HUES48 (cell line): ENCODE results near the gene PIMREG.

ENCODE experiments used
- H3K27ac ChIP-seq: one replicate; pipeline ENCODE4 v1.7.0; 2013; ENCODE audit warnings: low read depth, low read length, inconsistent platforms
- H3K27me3 ChIP-seq: 2 replicates; pipeline ENCODE4 v1.6.1; 2013; ENCODE audit warnings: mild to moderate bottlenecking, low read length; ENCODE audit not compliant: control insufficient read depth, insufficient read depth
- H3K36me3 ChIP-seq: 2 replicates; pipeline ENCODE4 v1.6.1; 2013; ENCODE audit warnings: low read length; ENCODE audit not compliant: control insufficient read depth, insufficient read depth
- H3K4me1 ChIP-seq: 2 replicates; pipeline ENCODE4 v1.6.1; 2013; ENCODE audit warnings: mild to moderate bottlenecking, low read length; ENCODE audit not compliant: control insufficient read depth, insufficient read depth
- H3K4me3 ChIP-seq: 2 replicates; pipeline ENCODE4 v1.5.1; 2013; ENCODE audit warnings: mild to moderate bottlenecking, low read depth, low read length
- H3K9ac ChIP-seq: 2 replicates; pipeline ENCODE4 v1.6.1; 2013; ENCODE audit warnings: mild to moderate bottlenecking, low read depth, low read length, moderate library complexity
- H3K9me3 ChIP-seq: 2 replicates; pipeline ENCODE4 v1.6.1; 2013; ENCODE audit warnings: low read length; ENCODE audit not compliant: control insufficient read depth, insufficient read depth

PIMREG gene

GRCh38 chr17:6423931-6424330 is 20.3 kb upstream of the PIMREG start:
- Histone ChIP-seq H3K36me3 (no peaks in the 10 kb centered on the region), H3K4me3 (no peak overlapping the region), H3K9me3 (no peaks in the 10 kb centered on the region), H3K27ac (no peak overlapping the region), H3K4me1 (0 out of 2 replicates have a peak, but pooled peaks cover 4% of the 10 kb centered on the region), H3K9ac (no peak overlapping the region), H3K27me3 (no peaks in the 10 kb centered on the region)

GRCh38 chr17:6425407-6425806 is 18.8 kb upstream of the PIMREG start:
- Histone ChIP-seq H3K4me3 (no peak overlapping the region), H3K4me1 (no peaks in the 10 kb centered on the region)

GRCh38 chr17:6426356-6427101 is 17.7 kb upstream of the PIMREG start:
- Histone ChIP-seq H3K4me3 (no peak overlapping the region), H3K27me3 (no peaks in the 10 kb centered on the region), H3K9me3 (peaks cover 10% of the 10 kb centered on the region; the same call in 1 of the 2 replicates), H3K4me1 (no peaks in the 10 kb centered on the region), H3K36me3 (no peaks in the 10 kb centered on the region), H3K9ac (no peak overlapping the region), H3K27ac (no peak overlapping the region)

More at GRCh38 chr17:6425407-6425806, 18.8 kb upstream of the PIMREG start:
- Histone ChIP-seq H3K9me3 (no peaks in the 10 kb centered on the region), H3K9ac (no peak overlapping the region), H3K27me3 (no peaks in the 10 kb centered on the region), H3K27ac (no peak overlapping the region), H3K36me3 (no peaks in the 10 kb centered on the region)

- H3K27me3 ChIP-seq: no peaks in the 10 kb centered on the region
Measured at GRCh38 chr17:6427279-6427781, 16.9 kb upstream of the PIMREG start.

GRCh38 chr17:6428207-6428965 is 15.9 kb upstream of the PIMREG start:
- no peaks in the 10 kb centered on the region for H3K4me1 ChIP-seq
- no peak overlapping the region for H3K4me3 ChIP-seq
- H3K9ac ChIP-seq: no peak overlapping the region
- no peak overlapping the region for H3K27ac ChIP-seq
- no peaks in the 10 kb centered on the region for H3K27me3 ChIP-seq
- H3K9me3 ChIP-seq: peaks cover 10% of the 10 kb centered on the region; the same call in 1 of the 2 replicates
- H3K36me3 ChIP-seq: no peaks in the 10 kb centered on the region

More at GRCh38 chr17:6427279-6427781, 16.9 kb upstream of the PIMREG start:
- no peaks in the 10 kb centered on the region for H3K4me1 ChIP-seq
- no peak overlapping the region for H3K4me3 ChIP-seq
- no peak overlapping the region for H3K9ac ChIP-seq
- H3K27ac ChIP-seq: no peak overlapping the region
- no peaks in the 10 kb centered on the region for H3K36me3 ChIP-seq
- H3K9me3 ChIP-seq: peaks cover 10% of the 10 kb centered on the region; the same call in 1 of the 2 replicates

- no peak overlapping the region for H3K9ac ChIP-seq
- H3K9me3 ChIP-seq: peaks cover 10% of the 10 kb centered on the region; the same call in 1 of the 2 replicates
- H3K27ac ChIP-seq: no peak overlapping the region
- H3K27me3 ChIP-seq: no peaks in the 10 kb centered on the region
- no peaks in the 10 kb centered on the region for H3K4me1 ChIP-seq
- H3K36me3 ChIP-seq: no peaks in the 10 kb centered on the region
- H3K4me3 ChIP-seq: no peak overlapping the region
Measured at GRCh38 chr17:6429266-6429665, 15.0 kb upstream of the PIMREG start.

GRCh38 chr17:6430769-6431168 is 13.5 kb upstream of the PIMREG start:
- H3K4me3 ChIP-seq: no peak overlapping the region
- H3K4me1 ChIP-seq: no peaks in the 10 kb centered on the region
- peaks cover 10% of the 10 kb centered on the region; the same call in 1 of the 2 replicates for H3K9me3 ChIP-seq
- no peaks in the 10 kb centered on the region for H3K36me3 ChIP-seq
- no peaks in the 10 kb centered on the region for H3K27me3 ChIP-seq
- no peak overlapping the region for H3K9ac ChIP-seq
- H3K27ac ChIP-seq: no peak overlapping the region

- Histone ChIP-seq H3K9me3 (peaks cover 10% of the 10 kb centered on the region; the same call in 1 of the 2 replicates), H3K4me3 (no peak within 1 kb of the TSS), H3K27ac (no peak within 1 kb of the TSS), H3K36me3 (no peaks in the 10 kb centered on the region), H3K9ac (no peak within 1 kb of the TSS), H3K27me3 (no peaks in the 10 kb centered on the region), H3K4me1 (peaks cover 13% of the 10 kb centered on the region)
Measured at GRCh38 chr17:6435051-6435450, 9.2 kb upstream of the PIMREG start, which contains the start of gene AIPL1. Gene AIPL1, minus strand, starts transcription at chr17:6435121. Its CDS starts 17 bp downstream, at chr17:6435104.

- H3K4me1 ChIP-seq: peaks cover 16% of the 10 kb centered on the region
- peaks cover 6% of the 10 kb centered on the region; the same call in 1 of the 2 replicates for H3K9me3 ChIP-seq
- no peak overlapping the region for H3K27ac ChIP-seq
- H3K36me3 ChIP-seq: no peaks in the 10 kb centered on the region
- H3K27me3 ChIP-seq: no peaks in the 10 kb centered on the region
- H3K9ac ChIP-seq: no peak overlapping the region
- H3K4me3 ChIP-seq: no peak overlapping the region
Measured at GRCh38 chr17:6435968-6436367, 8.3 kb upstream of the PIMREG start.

GRCh38 chr17:6437466-6437865 is 6.8 kb upstream of the PIMREG start:
- Histone ChIP-seq H3K9me3 (no peaks in the 10 kb centered on the region), H3K27me3 (no peaks in the 10 kb centered on the region), H3K27ac (no peak overlapping the region), H3K9ac (no peak overlapping the region), H3K4me3 (no peak overlapping the region), H3K4me1 (peaks cover 16% of the 10 kb centered on the region), H3K36me3 (no peaks in the 10 kb centered on the region)

- H3K27me3 ChIP-seq: no peaks in the 10 kb centered on the region
- H3K27ac ChIP-seq: no peak overlapping the region
- no peaks in the 10 kb centered on the region for H3K9me3 ChIP-seq
- H3K36me3 ChIP-seq: no peaks in the 10 kb centered on the region
- H3K4me1 ChIP-seq: peaks cover 16% of the 10 kb centered on the region
- H3K4me3 ChIP-seq: no peak overlapping the region
- H3K9ac ChIP-seq: no peak overlapping the region
Measured at GRCh38 chr17:6437956-6438355, 6.3 kb upstream of the PIMREG start.
